Activated CD4-positive, alpha-beta T cell treated with anti-CD3 and anti-CD28 coated beads for 36 hours (primary cell): Measurements from ENCODE around the gene TXNL1. TPM values are rescaled to one million over a fixed set of nuclear protein-coding genes. Genes with fewer than 3 reads are reported as not detected.

Experiments used
- ATAC-seq: fragments of 200-7000 bp; cut with Tn5 transposase; one replicate; pipeline ENCODE4 v1.10.0; 2021; ENCODE audit warnings: mild to moderate bottlenecking, moderate library complexity
- CTCF ChIA-PET: fragments of 350-600 bp; sonication (Branson Sonifier 250); formaldehyde crosslinking; loops from one replicate; lab custom pipeline; 2021; ENCODE audit warnings: antibody characterized with exemption; lab: Charles Lee
- POLR2A ChIA-PET: fragments of 350-600 bp; sonication (Branson Sonifier 250); formaldehyde crosslinking; loops from one replicate; lab custom pipeline; 2021; ENCODE audit warnings: antibody characterized with exemption, inconsistent platforms; lab: Charles Lee
- DNase-seq: peaks from one replicate; pipeline ENCODE4 v3.0.0-alpha.2; 2020
- H3K27ac Mint-ChIP-seq: one replicate; pipeline ENCODE4 v1.8.0; 2021; ENCODE audit warnings: mixed read lengths
- H3K27me3 Mint-ChIP-seq: one replicate; pipeline ENCODE4 v1.8.0; 2021; ENCODE audit warnings: mixed read lengths
- H3K36me3 Mint-ChIP-seq: one replicate; pipeline ENCODE4 v1.8.0; 2021; ENCODE audit warnings: low read depth, mixed read lengths
- H3K4me1 Mint-ChIP-seq: one replicate; pipeline ENCODE4 v1.8.0; 2021; ENCODE audit warnings: mixed read lengths
- H3K4me3 Mint-ChIP-seq: one replicate; pipeline ENCODE4 v1.8.0; 2021; ENCODE audit warnings: mild to moderate bottlenecking, moderate library complexity, mixed read lengths
- H3K9me3 Mint-ChIP-seq: one replicate; pipeline ENCODE4 v1.8.0; 2021; ENCODE audit warnings: low read depth, mixed read lengths
- intact Hi-C, 2 experiments: fragments of 100-400 bp; cut with DNase I in 1 of 2; cut with micrococcal nuclease in 1 of 2; formaldehyde crosslinking; loops; one replicate each; pipeline versions ENCODE4 v1.14.2 to v1.15.1; 2022 to 2024; cut with DNase I, micrococcal nuclease
- total RNA-seq, 2 experiments: library from RNA; stranded (reverse); gene quantifications; one replicate each; pipeline ENCODE4 v1.2.3, GENCODE V29; 2021

The TXNL1 gene
- total RNA-seq, 2 experiments from 2014 or later, result 75.3 to 87.0 TPM

- ChIA-PET CTCF (interaction anchor here (0.6 kb wide), 1 partner anchor 49 kb away, joined by 3 read pairs; no protein-coding TSS in a partner anchor), POLR2A (no interaction called here)
- Mint-ChIP-seq H3K27ac (no peak overlapping the region), H3K4me3 (no peak overlapping the region), H3K4me1 (peaks cover 8% of the 10 kb centered on the region), H3K36me3 (no peaks in the 10 kb centered on the region), H3K27me3 (no peaks in the 10 kb centered on the region), H3K9me3 (no peaks in the 10 kb centered on the region)
- no peak for ATAC-seq
- no peak for DNase-seq
- intact Hi-C loops, result no loop called here
Observed at GRCh38 chr18:56645415-56646016, 7.1 kb upstream of the TXNL1 start.

- ATAC-seq (no peak), DNase-seq (no peak)
- ChIA-PET POLR2A (no interaction called here), CTCF (interaction anchor here (1.2 kb wide), 1 partner anchor 37 kb away, joined by 4 read pairs; no protein-coding TSS in a partner anchor)
- Mint-ChIP-seq H3K27me3 (no peaks in the 10 kb centered on the region), H3K9me3 (peaks cover 2% of the 10 kb centered on the region), H3K36me3 (peaks cover 6% of the 10 kb centered on the region), H3K4me3 (no peak overlapping the region), H3K27ac (no peak overlapping the region), H3K4me1 (peaks cover 17% of the 10 kb centered on the region)
- intact Hi-C loops, result no loop called here
Observed at GRCh38 chr18:56643381-56643780, 5.0 kb upstream of the TXNL1 start.

GRCh38 chr18:56641714-56642337, 3.4 kb upstream of the TXNL1 start:
- CTCF ChIA-PET, result interaction anchor here (1.1 to 3.6 kb wide), 3 partner anchors 8 to 978 kb away, joined by 3 to 19 read pairs (median 4); partner anchors contain the start of gene WDR7
- POLR2A ChIA-PET, result no interaction called here
- Mint-ChIP-seq H3K27ac (no peak overlapping the region), H3K4me3 (no peak overlapping the region), H3K36me3 (peaks cover 12% of the 10 kb centered on the region), H3K27me3 (no peaks in the 10 kb centered on the region), H3K9me3 (peaks cover 2% of the 10 kb centered on the region), H3K4me1 (peaks cover 16% of the 10 kb centered on the region)
- no peak for DNase-seq
- intact Hi-C loops, result no loop called here
- no peak for ATAC-seq

GRCh38 chr18:56639571-56639970, 1.2 kb upstream of the TXNL1 start:
- Mint-ChIP-seq H3K4me3 (peak overlapping the region; percentile 98), H3K27ac (peak overlapping the region; percentile 96)

GRCh38 chr18:56639104-56639381, 651 bp upstream of the TXNL1 start:
- intact Hi-C loops, result loop anchor here in 1 of 2 experiments (2.0 to 10.0 kb wide), 2 partner anchors 946 to 1050 kb away; partner anchors contain the start of genes FECH and TCF4
- ChIA-PET POLR2A (no interaction called here), CTCF (interaction anchor here (1.3 to 3.6 kb wide), 2 partner anchors 11 to 70 kb away, joined by 4 to 19 read pairs; partner anchors contain the start of gene WDR7)
- Mint-ChIP-seq H3K4me3 (peak overlapping the region; percentile 98), H3K27ac (peak overlapping the region; percentile 96), H3K4me1 (peaks cover 39% of the 10 kb centered on the region), H3K36me3 (peaks cover 23% of the 10 kb centered on the region), H3K9me3 (peaks cover 2% of the 10 kb centered on the region), H3K27me3 (no peaks in the 10 kb centered on the region)
- DNase-seq (no peak), ATAC-seq (no peak)

More at GRCh38 chr18:56639571-56639970, 1.2 kb upstream of the TXNL1 start:
- Mint-ChIP-seq H3K36me3 (peaks cover 20% of the 10 kb centered on the region), H3K4me1 (peaks cover 36% of the 10 kb centered on the region), H3K27me3 (no peaks in the 10 kb centered on the region), H3K9me3 (peaks cover 2% of the 10 kb centered on the region)
- intact Hi-C loops, result loop anchor here in 1 of 2 experiments (2.0 to 10.0 kb wide), 2 partner anchors 945 to 1051 kb away; partner anchors contain the start of genes FECH and TCF4
- ChIA-PET CTCF (interaction anchor here (0.7 to 3.6 kb wide), 3 partner anchors 11 to 232 kb away, joined by 3 to 19 read pairs (median 4); partner anchors contain the start of gene WDR7), POLR2A (no interaction called here)
- no peak for DNase-seq
- ATAC-seq, result no peak

GRCh38 chr18:56637711-56638231, 621 bp downstream of the TXNL1 start:
- Mint-ChIP-seq H3K4me3 (peak overlapping the region; percentile 98), H3K9me3 (peaks cover 2% of the 10 kb centered on the region), H3K4me1 (peaks cover 43% of the 10 kb centered on the region), H3K36me3 (peaks cover 30% of the 10 kb centered on the region), H3K27me3 (no peaks in the 10 kb centered on the region), H3K27ac (peak overlapping the region; percentile 96)
- intact Hi-C loops, result loop anchor here (1.0 to 10.0 kb wide), 6 partner anchors 14 to 1049 kb away; partner anchors contain the start of genes WDR7 (in 2 of the 2), FECH (in 1 of the 2), NARS1 (in 1 of the 2) and TCF4 (in 1 of the 2)
- ChIA-PET POLR2A (interaction anchor here (1.0 kb wide), 1 partner anchor 13 kb away, joined by 7 read pairs; the partner anchor contains the start of gene WDR7), CTCF (interaction anchor here (0.7 to 0.8 kb wide), 2 partner anchors 13 to 26 kb away, joined by 3 to 5 read pairs; partner anchors contain the start of gene WDR7)
- ATAC-seq (peak; percentile 1), DNase-seq (no peak)

- intact Hi-C loops, result loop anchor here in 1 of 2 experiments (10.0 kb wide), 1 partner anchor 948 kb away; the partner anchor contains the start of gene FECH
- peaks cover 2% of the 10 kb centered on the region for H3K9me3 Mint-ChIP-seq
- H3K4me3 Mint-ChIP-seq, result peak overlapping the region; percentile 98
- ChIA-PET POLR2A (interaction anchor here (1.0 kb wide), 1 partner anchor 14 kb away, joined by 7 read pairs; the partner anchor contains the start of gene WDR7), CTCF (interaction anchor here (0.7 kb wide), 1 partner anchor 25 kb away, joined by 5 read pairs; no protein-coding TSS in a partner anchor)
- no peaks in the 10 kb centered on the region for H3K27me3 Mint-ChIP-seq
- ATAC-seq (no peak), DNase-seq (no peak)
- H3K36me3 Mint-ChIP-seq, result peaks cover 36% of the 10 kb centered on the region
- H3K4me1 Mint-ChIP-seq, result peaks cover 48% of the 10 kb centered on the region
- peak overlapping the region; percentile 96 for H3K27ac Mint-ChIP-seq
Observed at GRCh38 chr18:56637176-56637575, 1.2 kb downstream of the TXNL1 start.

- Mint-ChIP-seq H3K27ac (peak overlapping the region; percentile 26), H3K9me3 (peaks cover 2% of the 10 kb centered on the region), H3K4me1 (peaks cover 59% of the 10 kb centered on the region), H3K36me3 (peaks cover 47% of the 10 kb centered on the region), H3K4me3 (no peak overlapping the region), H3K27me3 (no peaks in the 10 kb centered on the region)
- intact Hi-C loops, result loop anchor here in 1 of 2 experiments (10.0 kb wide), 1 partner anchor 950 kb away; the partner anchor contains the start of gene FECH
- ATAC-seq (no peak), DNase-seq (no peak)
- CTCF ChIA-PET, result no interaction called here
- POLR2A ChIA-PET, result no interaction called here
Observed at GRCh38 chr18:56635007-56635406, 3.4 kb downstream of the TXNL1 start.

- CTCF ChIA-PET, result interaction anchor here (1.0 kb wide), 1 partner anchor 9 kb away, joined by 3 read pairs; no protein-coding TSS in a partner anchor
- Mint-ChIP-seq H3K36me3 (peaks cover 45% of the 10 kb centered on the region), H3K4me3 (no peak overlapping the region), H3K27ac (no peak overlapping the region), H3K27me3 (no peaks in the 10 kb centered on the region), H3K4me1 (peaks cover 66% of the 10 kb centered on the region), H3K9me3 (no peaks in the 10 kb centered on the region)
- DNase-seq, result no peak
- POLR2A ChIA-PET, result no interaction called here
- intact Hi-C loops, result loop anchor here in 1 of 2 experiments (10.0 kb wide), 1 partner anchor 952 kb away; the partner anchor contains the start of gene FECH
- ATAC-seq, result no peak
Observed at GRCh38 chr18:56632070-56633022, 6.0 kb downstream of the TXNL1 start.

- Mint-ChIP-seq H3K27ac (no peak overlapping the region), H3K4me1 (peaks cover 45% of the 10 kb centered on the region), H3K27me3 (no peaks in the 10 kb centered on the region), H3K36me3 (peaks cover 33% of the 10 kb centered on the region), H3K4me3 (no peak overlapping the region), H3K9me3 (no peaks in the 10 kb centered on the region)
- intact Hi-C loops, result no loop called here
- DNase-seq (no peak), ATAC-seq (no peak)
- POLR2A ChIA-PET, result no interaction called here
- CTCF ChIA-PET, result no interaction called here
Observed at GRCh38 chr18:56627991-56628390, 10.4 kb downstream of the TXNL1 start.
